Testis (tissue), 3 donors: ENCODE measurements around the gene TAF9. TPM values are rescaled to one million over a fixed set of nuclear protein-coding genes. Genes with fewer than 3 reads are reported as not detected.
A peak's percentile ranks its signal among the peaks of the same experiment; 100 is the strongest.
"Not testable (repeated sequence)": the region's sequence is repeated elsewhere in the genome, so short reads cannot be mapped to it uniquely, and the experiment has no call there.

Source experiments
- DNase-seq: peaks from one replicate; pipeline ENCODE4 v3.0.0-alpha.2; 2019
- H3K27ac ChIP-seq, 2 donors: fragments of 200-600 bp; sonication (generic); one replicate each; pipeline ENCODE4 v1.5.1; 2019
- H3K27me3 ChIP-seq: fragments of 200-600 bp; sonication (generic); one replicate; pipeline ENCODE4 v1.5.1; 2019
- H3K36me3 ChIP-seq: fragments of 200-600 bp; sonication (generic); one replicate; pipeline ENCODE4 v1.5.1; 2017; ENCODE audit warnings: low read depth; ENCODE audit errors: missing control alignments
- H3K4me1 ChIP-seq: fragments of 200-600 bp; sonication (generic); one replicate; pipeline ENCODE4 v1.5.1; 2019
- H3K4me3 ChIP-seq, 2 donors: fragments of 200-600 bp; sonication (generic); one replicate each; pipeline ENCODE4 v1.5.1; 2017 to 2019
- H3K9me3 ChIP-seq: fragments of 200-600 bp; sonication (generic); one replicate; pipeline ENCODE4 v1.5.1; 2017
- POLR2A ChIP-seq: fragments of 450-650 bp; IDR thresholded peaks from one replicate; pipeline ENCODE4 v1.6.1; 2017; ENCODE audit warnings: antibody characterized with exemption, mild to moderate bottlenecking, moderate library complexity
- WGBS, 2 donors: methylation state at CpG; one replicate each; pipeline ENCODE4 v1.1.5; 2018; 5-methylcytosine and 5-hydroxymethylcytosine counted together
- intact Hi-C: fragments of 100-400 bp; cut with DNase I; formaldehyde crosslinking; loops from one replicate; pipeline ENCODE4 v1.15.1; 2023; ENCODE audit warnings: low total_unique reads
- polyA plus RNA-seq: library from polyadenylated mRNA; stranded (reverse); fragments of 350-450 nt; fragmentation: Illumina TruSeq; extraction: RNeasy Lipid Tissue Mini Kit (QIAGEN cat#74804); gene quantifications from one replicate; pipeline ENCODE4 v1.2.3, GENCODE V29; 2014; ENCODE audit warnings: low read depth, low replicate concordance; ENCODE audit not compliant: insufficient read depth
- total RNA-seq, 2 donors: library from RNA; depleted of rRNA; stranded (reverse); fragments of >200 nt; gene quantifications; one replicate each; pipeline ENCODE4 v1.2.3, GENCODE V29; 2016
- TF ChIP-seq, protein P1 (sequence below), 3 experiments: fragments of 450-650 bp in 2 of 3; fragments of 200-600 bp in 1 of 3; sonication (generic) in 1 of 3; IDR thresholded peaks; one replicate each; pipeline ENCODE4 v1.5.1; 2016 to 2019; ENCODE audit warnings: antibody characterized with exemption in 3 of 3, mild to moderate bottlenecking in 2 of 3, moderate library complexity in 1 of 3

The TAF9 gene
- total and polyA plus RNA-seq, 3 donors from 2014 or later = 121 to 297 (median 182) TPM

DNA sequence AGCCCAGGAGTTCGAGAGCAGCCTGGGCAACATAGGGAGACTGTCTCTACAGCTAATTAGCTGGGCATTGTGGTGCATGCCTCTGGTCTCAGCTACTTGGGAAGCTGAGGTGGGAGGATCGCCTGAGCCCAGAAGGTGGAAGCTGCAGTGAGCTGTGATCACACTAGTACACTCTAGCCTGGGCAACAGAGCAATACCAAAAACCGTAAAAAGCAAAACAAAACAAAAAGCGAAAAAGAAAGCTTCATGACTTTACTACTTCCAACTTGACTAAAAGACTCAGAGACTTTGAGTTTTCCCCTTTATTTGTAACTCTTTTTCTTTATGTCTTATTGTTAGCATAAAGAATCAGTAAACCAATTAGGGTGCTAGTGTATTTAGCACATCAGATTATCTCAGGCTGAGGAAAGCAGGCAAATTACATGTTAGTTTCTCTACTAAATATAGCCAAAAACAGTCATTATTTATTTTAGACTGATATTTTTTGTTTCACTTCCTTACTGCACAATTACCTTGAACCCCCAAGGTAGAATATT lies 5.7 kb upstream of the TAF9 start:
- H3K36me3 ChIP-seq = no peaks in the 10 kb centered on the region
- no peak overlapping the region for H3K4me3 ChIP-seq
- H3K4me1 ChIP-seq = peaks cover 5% of the 10 kb centered on the region
- H3K27me3 ChIP-seq = no peaks in the 10 kb centered on the region
- TF ChIP-seq, protein P1, sequence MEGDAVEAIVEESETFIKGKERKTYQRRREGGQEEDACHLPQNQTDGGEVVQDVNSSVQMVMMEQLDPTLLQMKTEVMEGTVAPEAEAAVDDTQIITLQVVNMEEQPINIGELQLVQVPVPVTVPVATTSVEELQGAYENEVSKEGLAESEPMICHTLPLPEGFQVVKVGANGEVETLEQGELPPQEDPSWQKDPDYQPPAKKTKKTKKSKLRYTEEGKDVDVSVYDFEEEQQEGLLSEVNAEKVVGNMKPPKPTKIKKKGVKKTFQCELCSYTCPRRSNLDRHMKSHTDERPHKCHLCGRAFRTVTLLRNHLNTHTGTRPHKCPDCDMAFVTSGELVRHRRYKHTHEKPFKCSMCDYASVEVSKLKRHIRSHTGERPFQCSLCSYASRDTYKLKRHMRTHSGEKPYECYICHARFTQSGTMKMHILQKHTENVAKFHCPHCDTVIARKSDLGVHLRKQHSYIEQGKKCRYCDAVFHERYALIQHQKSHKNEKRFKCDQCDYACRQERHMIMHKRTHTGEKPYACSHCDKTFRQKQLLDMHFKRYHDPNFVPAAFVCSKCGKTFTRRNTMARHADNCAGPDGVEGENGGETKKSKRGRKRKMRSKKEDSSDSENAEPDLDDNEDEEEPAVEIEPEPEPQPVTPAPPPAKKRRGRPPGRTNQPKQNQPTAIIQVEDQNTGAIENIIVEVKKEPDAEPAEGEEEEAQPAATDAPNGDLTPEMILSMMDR (IDR thresholded peaks at IDR 0.05) = no peak
- TF ChIP-seq POLR2A = no peak
- 92 to 93% methylated on average over 4 of the region's 4 CpGs for WGBS, 2 donors
- no peak overlapping the region for H3K27ac ChIP-seq
- H3K9me3 ChIP-seq = no peaks in the 10 kb centered on the region
- intact Hi-C loops = no loop called here
- DNase-seq = no peak

- intact Hi-C loops = no loop called here
- Histone ChIP-seq H3K27ac (no peak overlapping the region), H3K4me3 (no peak overlapping the region), H3K4me1 (peaks cover 16% of the 10 kb centered on the region), H3K27me3 (no peaks in the 10 kb centered on the region), H3K9me3 (no peaks in the 10 kb centered on the region), H3K36me3 (no peaks in the 10 kb centered on the region)
- 94 to 96% methylated on average over 5 of the region's 5 CpGs for WGBS, 2 donors
- DNase-seq = no peak
- TF ChIP-seq, protein P1 (IDR thresholded peaks at IDR 0.05) = no peak
Observed at GRCh38 chr5:69372394-69372793, 3.1 kb upstream of the TAF9 start.

- H3K9me3 ChIP-seq, H3K36me3 ChIP-seq, intact Hi-C loops, DNase-seq, H3K27me3 ChIP-seq: not testable (repeated sequence)
- Histone ChIP-seq H3K4me3 (peak overlapping the region; percentile 75 to 92), H3K27ac (peak overlapping the region; percentile 97 to 99), H3K4me1 (peaks cover 16% of the 10 kb centered on the region)
- WGBS, 2 donors = 1% methylated on average over 16 of the region's 16 CpGs
Observed at GRCh38 chr5:69370335-69370734, 1.0 kb upstream of the TAF9 start.

- intact Hi-C loops = no loop called here
- Histone ChIP-seq H3K27ac (peak overlapping the region; percentile 97 to 99), H3K9me3 (no peaks in the 10 kb centered on the region), H3K36me3 (no peaks in the 10 kb centered on the region), H3K4me3 (peak overlapping the region; percentile 75 to 92), H3K27me3 (no peaks in the 10 kb centered on the region), H3K4me1 (peaks cover 16% of the 10 kb centered on the region)
- no peak for DNase-seq
- TF ChIP-seq, protein P1 (IDR thresholded peaks at IDR 0.05) = no peak
- no peak for TF ChIP-seq POLR2A
- WGBS, 2 donors = 2% methylated on average over 31 to 37 of the region's 39 CpGs
Observed at GRCh38 chr5:69368458-69369339, 621 bp downstream of the TAF9 start.

GRCh38 chr5:69367697-69368279 lies 1.5 kb downstream of the TAF9 start:
- no peaks in the 10 kb centered on the region for H3K9me3 ChIP-seq
- H3K27me3 ChIP-seq = no peaks in the 10 kb centered on the region
- DNase-seq = no peak
- intact Hi-C loops = no loop called here
- peaks cover 16% of the 10 kb centered on the region for H3K4me1 ChIP-seq
- TF ChIP-seq, protein P1 (IDR thresholded peaks at IDR 0.05) = no peak
- no peak for TF ChIP-seq POLR2A
- H3K27ac ChIP-seq = peak overlapping the region; percentile 97 to 99
- H3K4me3 ChIP-seq = peak overlapping the region in 1 of 2 donors; percentile 92
- WGBS, 2 donors = 55 to 69% methylated on average over 11 of the region's 11 CpGs
- no peaks in the 10 kb centered on the region for H3K36me3 ChIP-seq
